ENCODE measurements around the gene YARS1. TPM values are rescaled to one million over a fixed set of nuclear protein-coding genes. Genes with fewer than 3 reads are reported as not detected.
"Not testable (repeated sequence)": the region's sequence is repeated elsewhere in the genome, so short reads cannot be mapped to it uniquely, and the experiment has no call there.

YARS1 gene
- total and polyA plus RNA-seq, 3 experiments from 2014 or later = 131 to 219 (median 205) TPM

- ChIA-PET CTCF (interaction anchor here (1.3 kb wide), 1 partner anchor 101 kb away, joined by 4 read pairs; no protein-coding TSS in a partner anchor), POLR2A (no interaction called here)
- peak overlapping the region; percentile 40 to 98 (median 91) for H3K4me3 Mint-ChIP-seq
- Histone ChIP-seq H3K4me3 (ENCODE audit: low read length) (no peak overlapping the region), H3K4me1 (ENCODE audit: insufficient read depth, low read length) (peaks cover 46% of the 10 kb centered on the region), H3K27me3 (ENCODE audit: insufficient read depth, low read length, poor library complexity, severe bottlenecking) (no peaks in the 10 kb centered on the region), H3K9me3 (ENCODE audit: low read length) (no peaks in the 10 kb centered on the region), H3K36me3 (ENCODE audit: insufficient read depth, low read length) (peaks cover 16% of the 10 kb centered on the region), H3K27ac (ENCODE audit: low read depth, low read length) (peak overlapping the region; percentile 27)
- no peaks in the 10 kb centered on the region for H3K27me3 Mint-ChIP-seq
- H3K27ac Mint-ChIP-seq = peak overlapping the region in 5 of 8 donors; percentile 9 to 76 (median 36)
- peaks cover 65 to 77% (median 73%) of the 10 kb centered on the region in 3 donors for H3K4me1 Mint-ChIP-seq
- no peak for DNase-seq
- H3K9me3 Mint-ChIP-seq = no peaks in the 10 kb centered on the region
- H3K36me3 Mint-ChIP-seq = peaks cover 0 to 68% (median 17%) of the 10 kb centered on the region in 3 donors
These were observed 3.0 kb downstream of the YARS1 start for GRCh38 chr1:32813941-32814739.

- peaks cover 25% of the 10 kb centered on the region for H3K36me3 ChIP-seq (ENCODE audit: insufficient read depth, low read length)
- no peak for DNase-seq
- H3K36me3 Mint-ChIP-seq = peaks cover 0 to 79% (median 24%) of the 10 kb centered on the region in 3 donors
- no peaks in the 10 kb centered on the region for H3K9me3 Mint-ChIP-seq
- peaks cover 35% of the 10 kb centered on the region for H3K4me1 ChIP-seq (ENCODE audit: insufficient read depth, low read length)
- peak overlapping the region in 1 of 7 donors; percentile 8 for H3K4me3 Mint-ChIP-seq
- no peak overlapping the region for H3K27ac ChIP-seq (ENCODE audit: low read depth, low read length)
- no peaks in the 10 kb centered on the region for H3K9me3 ChIP-seq (ENCODE audit: low read length)
- no peaks in the 10 kb centered on the region for H3K27me3 ChIP-seq (ENCODE audit: insufficient read depth, low read length, poor library complexity, severe bottlenecking)
- H3K4me1 Mint-ChIP-seq = peaks cover 66 to 79% (median 77%) of the 10 kb centered on the region in 3 donors
- H3K27me3 Mint-ChIP-seq = no peaks in the 10 kb centered on the region
- H3K27ac Mint-ChIP-seq = peak overlapping the region in 4 of 8 donors; percentile 29 to 47 (median 34)
- ChIA-PET POLR2A (no interaction called here), CTCF (no interaction called here)
- H3K4me3 ChIP-seq (ENCODE audit: low read length) = no peak overlapping the region
These were observed 5.2 kb downstream of the YARS1 start for GRCh38 chr1:32811917-32812316.

- Mint-ChIP-seq H3K4me3 (peak overlapping the region in 2 of 7 donors; percentile 13 to 46), H3K4me1 (peaks cover 61 to 79% (median 74%) of the 10 kb centered on the region in 3 donors), H3K36me3 (peaks cover 0 to 79% (median 26%) of the 10 kb centered on the region in 3 donors), H3K27ac (peak overlapping the region in 5 of 8 donors; percentile 33 to 70 (median 34)), H3K27me3 (no peaks in the 10 kb centered on the region), H3K9me3 (no peaks in the 10 kb centered on the region)
- no peak overlapping the region for H3K4me3 ChIP-seq (ENCODE audit: low read length)
- H3K36me3 ChIP-seq (ENCODE audit: insufficient read depth, low read length) = peaks cover 32% of the 10 kb centered on the region
- H3K4me1 ChIP-seq (ENCODE audit: insufficient read depth, low read length) = peaks cover 35% of the 10 kb centered on the region
- ChIA-PET CTCF (no interaction called here), POLR2A (interaction anchor here (0.6 kb wide), 1 partner anchor 88 kb away, joined by 10 read pairs; no protein-coding TSS in a partner anchor)
- DNase-seq = no peak
- H3K27me3 ChIP-seq (ENCODE audit: insufficient read depth, low read length, poor library complexity, severe bottlenecking) = no peaks in the 10 kb centered on the region
- H3K27ac ChIP-seq (ENCODE audit: low read depth, low read length) = no peak overlapping the region
- no peaks in the 10 kb centered on the region for H3K9me3 ChIP-seq (ENCODE audit: low read length)
These were observed 5.9 kb downstream of the YARS1 start for GRCh38 chr1:32811265-32811664.

GRCh38 chr1:32810358-32810757 is 6.8 kb downstream of the YARS1 start:
- Histone ChIP-seq H3K36me3 (ENCODE audit: insufficient read depth, low read length) (peaks cover 39% of the 10 kb centered on the region), H3K27me3 (ENCODE audit: insufficient read depth, low read length, poor library complexity, severe bottlenecking) (no peaks in the 10 kb centered on the region), H3K4me3 (ENCODE audit: low read length) (no peak overlapping the region), H3K4me1 (ENCODE audit: insufficient read depth, low read length) (peaks cover 31% of the 10 kb centered on the region), H3K27ac (ENCODE audit: low read depth, low read length) (no peak overlapping the region), H3K9me3 (ENCODE audit: low read length) (no peaks in the 10 kb centered on the region)
- Mint-ChIP-seq H3K4me3 (peak overlapping the region in 1 of 7 donors; percentile 20), H3K4me1 (peaks cover 57 to 76% (median 68%) of the 10 kb centered on the region in 3 donors), H3K27me3 (no peaks in the 10 kb centered on the region), H3K27ac (peak overlapping the region in 2 of 8 donors; percentile 6 to 70), H3K36me3 (peaks cover 6 to 84% (median 28%) of the 10 kb centered on the region in 3 donors), H3K9me3 (no peaks in the 10 kb centered on the region)
- CTCF ChIA-PET = no interaction called here
- DNase-seq = no peak
- POLR2A ChIA-PET = no interaction called here

- Histone ChIP-seq H3K36me3 (ENCODE audit: insufficient read depth, low read length) (peaks cover 40% of the 10 kb centered on the region), H3K4me1 (ENCODE audit: insufficient read depth, low read length) (peaks cover 14% of the 10 kb centered on the region), H3K27me3 (ENCODE audit: insufficient read depth, low read length, poor library complexity, severe bottlenecking) (no peaks in the 10 kb centered on the region), H3K9me3 (ENCODE audit: low read length) (no peaks in the 10 kb centered on the region), H3K27ac (ENCODE audit: low read depth, low read length) (no peak overlapping the region), H3K4me3 (ENCODE audit: low read length) (no peak overlapping the region)
- no peaks in the 10 kb centered on the region for H3K9me3 Mint-ChIP-seq
- H3K4me1 Mint-ChIP-seq = peaks cover 40 to 59% (median 50%) of the 10 kb centered on the region in 3 donors
- ChIA-PET CTCF (no interaction called here), POLR2A (no interaction called here)
- H3K27me3 Mint-ChIP-seq = no peaks in the 10 kb centered on the region
- DNase-seq = no peak
- H3K36me3 Mint-ChIP-seq = peaks cover 7 to 82% (median 26%) of the 10 kb centered on the region in 3 donors
- peak overlapping the region in 3 of 8 donors; percentile 27 to 58 (median 48) for H3K27ac Mint-ChIP-seq
- H3K4me3 Mint-ChIP-seq = peak overlapping the region in 2 of 7 donors; percentile 6 to 19
These were observed 8.6 kb downstream of the YARS1 start for GRCh38 chr1:32808580-32808979.

- Histone ChIP-seq H3K36me3 (ENCODE audit: insufficient read depth, low read length) (peaks cover 44% of the 10 kb centered on the region), H3K27me3 (ENCODE audit: insufficient read depth, low read length, poor library complexity, severe bottlenecking) (no peaks in the 10 kb centered on the region), H3K9me3 (ENCODE audit: low read length) (no peaks in the 10 kb centered on the region), H3K4me3 (ENCODE audit: low read length) (no peak overlapping the region), H3K4me1 (ENCODE audit: insufficient read depth, low read length) (peaks cover 8% of the 10 kb centered on the region), H3K27ac (ENCODE audit: low read depth, low read length) (no peak overlapping the region)
- POLR2A ChIA-PET = no interaction called here
- Mint-ChIP-seq H3K27me3 (no peaks in the 10 kb centered on the region), H3K27ac (peak overlapping the region in 5 of 8 donors; percentile 29 to 77 (median 60)), H3K36me3 (peaks cover 13 to 85% (median 30%) of the 10 kb centered on the region in 3 donors), H3K4me1 (peaks cover 32 to 50% (median 42%) of the 10 kb centered on the region in 3 donors), H3K4me3 (no peak overlapping the region), H3K9me3 (no peaks in the 10 kb centered on the region)
- DNase-seq = no peak
- CTCF ChIA-PET = interaction anchor here (1.1 kb wide), 1 partner anchor 22 kb away, joined by 3 read pairs; no protein-coding TSS in a partner anchor
These were observed 10.1 kb downstream of the YARS1 start for GRCh38 chr1:32806910-32807523.

- Histone ChIP-seq H3K4me3 (ENCODE audit: low read length) (no peak overlapping the region), H3K36me3 (ENCODE audit: insufficient read depth, low read length) (peaks cover 44% of the 10 kb centered on the region), H3K9me3 (ENCODE audit: low read length) (no peaks in the 10 kb centered on the region), H3K27me3 (ENCODE audit: insufficient read depth, low read length, poor library complexity, severe bottlenecking) (no peaks in the 10 kb centered on the region), H3K4me1 (ENCODE audit: insufficient read depth, low read length) (peaks cover 12% of the 10 kb centered on the region), H3K27ac (ENCODE audit: low read depth, low read length) (no peak overlapping the region)
- H3K4me1 Mint-ChIP-seq = peaks cover 30 to 49% (median 41%) of the 10 kb centered on the region in 3 donors
- no peaks in the 10 kb centered on the region for H3K9me3 Mint-ChIP-seq
- H3K4me3 Mint-ChIP-seq = no peak overlapping the region
- peaks cover 13 to 81% (median 30%) of the 10 kb centered on the region in 3 donors for H3K36me3 Mint-ChIP-seq
- H3K27ac Mint-ChIP-seq = peak overlapping the region in 3 of 8 donors; percentile 46 to 92 (median 50)
- no peaks in the 10 kb centered on the region for H3K27me3 Mint-ChIP-seq
- CTCF ChIA-PET = no interaction called here
- POLR2A ChIA-PET = no interaction called here
- DNase-seq = no peak
These were observed 10.9 kb downstream of the YARS1 start for GRCh38 chr1:32806290-32806689.

- H3K9me3 ChIP-seq (ENCODE audit: low read length); POLR2A ChIA-PET; H3K4me3 ChIP-seq (ENCODE audit: low read length); H3K4me3 Mint-ChIP-seq; CTCF ChIA-PET; H3K27me3 Mint-ChIP-seq; H3K27ac ChIP-seq (ENCODE audit: low read depth, low read length); H3K27me3 ChIP-seq (ENCODE audit: insufficient read depth, low read length, poor library complexity, severe bottlenecking); H3K27ac Mint-ChIP-seq; DNase-seq; H3K9me3 Mint-ChIP-seq: not testable (repeated sequence)
- H3K4me1 Mint-ChIP-seq = peaks cover 37 to 52% (median 46%) of the 10 kb centered on the region in 3 donors
- H3K36me3 ChIP-seq (ENCODE audit: insufficient read depth, low read length) = peaks cover 28% of the 10 kb centered on the region
- peaks cover 13 to 67% (median 21%) of the 10 kb centered on the region in 3 donors for H3K36me3 Mint-ChIP-seq
- H3K4me1 ChIP-seq (ENCODE audit: insufficient read depth, low read length) = peaks cover 30% of the 10 kb centered on the region
These were observed 12.7 kb downstream of the YARS1 start for GRCh38 chr1:32804460-32804859.

All from CD8-positive, alpha-beta memory T cell (primary cell).